ENCODE measurements around the gene FAM120C. TPM values are rescaled to one million over a fixed set of nuclear protein-coding genes. Genes with fewer than 3 reads are reported as not detected.

The FAM120C gene
- total and polyA plus RNA-seq, 2 of the 4 experiments (the other 2 are of a cell fraction), result 3.4 to 3.6 TPM

DNA sequence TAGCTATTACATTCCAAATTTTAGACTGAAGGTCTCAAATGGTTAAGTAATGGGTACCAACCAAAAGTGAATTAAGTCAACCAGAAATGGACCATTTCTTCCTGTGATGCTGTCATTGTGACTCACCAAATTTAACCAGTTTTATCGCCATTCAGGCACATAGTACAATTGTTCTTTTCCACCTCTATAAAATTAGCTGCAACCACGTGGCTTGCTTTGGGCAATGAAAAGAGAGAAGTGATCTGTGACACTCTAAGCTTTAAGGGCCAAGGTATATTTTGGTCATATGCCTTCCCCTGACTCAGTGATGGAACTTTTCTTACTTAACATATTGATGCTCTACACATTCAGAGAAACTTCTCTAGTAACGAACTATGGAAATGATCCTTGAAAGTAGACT, 118.5 kb downstream of the FAM120C start:
- no peak overlapping the region for H3K18ac ChIP-seq (ENCODE audit: low read depth, low read length)
- H4K91ac ChIP-seq (ENCODE audit: insufficient read depth, low read depth, low read length), result no peak overlapping the region
- H3K23ac ChIP-seq (ENCODE audit: low read depth, low read length), result no peak overlapping the region
- H2BK5ac ChIP-seq (ENCODE audit: low read depth, low read length, poor library complexity, severe bottlenecking), result no peak overlapping the region
- WGBS, 2 experiments (ENCODE audit: extremely low coverage in 2 of 2, insufficient read length in 1 of 2), result no CpG with 5 or more reads among the region's 3 CpGs
- no peak overlapping the region for H2AK5ac ChIP-seq (ENCODE audit: low read depth, low read length)
- H4K5ac ChIP-seq (ENCODE audit: low read depth, low read length), result no peak overlapping the region
- dilution Hi-C loops (cut with HindIII; ENCODE audit: low sequenced_read_pairs, unreplicated experiment) (no loop called here), intact Hi-C loops (cut with micrococcal nuclease) (no loop called here), in situ Hi-C loops (cut with MboI; ENCODE audit: low sequenced_read_pairs) (no loop called here)
- ChIA-PET POLR2A (ENCODE audit: unreplicated experiment) (no interaction called here), CTCF (interaction anchor here (0.6 kb wide), 1 partner anchor 519 kb away, joined by 13 read pairs; no protein-coding TSS in a partner anchor)
- no peaks in the 10 kb centered on the region for H3K36me3 ChIP-seq (ENCODE audit: control insufficient read depth, insufficient read depth, low read length)
- H3K27ac ChIP-seq (ENCODE audit: insufficient read depth, low read length), result no peak overlapping the region
- H3K27me3 ChIP-seq (ENCODE audit: control insufficient read depth, insufficient read depth, low read length), result no peaks in the 10 kb centered on the region
- BruUV-seq (replicated peaks), result no TSS peak
- no peak overlapping the region for H4K8ac ChIP-seq (ENCODE audit: low read depth in 2 of 2, low read length in 2 of 2)
- no peak overlapping the region for H3K56ac ChIP-seq (ENCODE audit: extremely low read depth, insufficient read depth, low read length)
- no peak overlapping the region for H3K9ac ChIP-seq (ENCODE audit: low read depth, low read length)
- TF ChIP-seq MXI1 (IDR thresholded peaks at IDR 0.05; ENCODE audit: borderline replicate concordance, low read depth, low read length) (no peak), BHLHE40 (IDR thresholded peaks at IDR 0.05; ENCODE audit: low read depth, low read length) (no peak), MAZ (IDR thresholded peaks at IDR 0.05; ENCODE audit: borderline replicate concordance, low read depth, low read length) (no peak), NFE2L2 (IDR thresholded peaks at IDR 0.05; ENCODE audit: low read depth, low read length) (no peak), SMC3 (IDR thresholded peaks at IDR 0.05; ENCODE audit: low read depth, low read length) (no peak), POLR2A (IDR thresholded peaks at IDR 0.05; ENCODE audit: low read depth, low read length) (no peak), RAD21 (IDR thresholded peaks at IDR 0.05; ENCODE audit: low read length) (no peak), FOS (IDR thresholded peaks at IDR 0.05; ENCODE audit: low read depth, low read length) (no peak), RCOR1 (IDR thresholded peaks at IDR 0.05; ENCODE audit: insufficient replicate concordance, low read length) (no peak), CEBPB (IDR thresholded peaks at IDR 0.05; ENCODE audit: low read depth, low read length) (no peak), CHD1 (IDR thresholded peaks at IDR 0.05; ENCODE audit: low read depth, low read length) (no peak), MAFK (IDR thresholded peaks at IDR 0.05; ENCODE audit: low read depth, low read length) (no peak), RFX5 (IDR thresholded peaks at IDR 0.05; ENCODE audit: low read depth, low read length) (no peak)
- TF ChIP-seq, protein P1, sequence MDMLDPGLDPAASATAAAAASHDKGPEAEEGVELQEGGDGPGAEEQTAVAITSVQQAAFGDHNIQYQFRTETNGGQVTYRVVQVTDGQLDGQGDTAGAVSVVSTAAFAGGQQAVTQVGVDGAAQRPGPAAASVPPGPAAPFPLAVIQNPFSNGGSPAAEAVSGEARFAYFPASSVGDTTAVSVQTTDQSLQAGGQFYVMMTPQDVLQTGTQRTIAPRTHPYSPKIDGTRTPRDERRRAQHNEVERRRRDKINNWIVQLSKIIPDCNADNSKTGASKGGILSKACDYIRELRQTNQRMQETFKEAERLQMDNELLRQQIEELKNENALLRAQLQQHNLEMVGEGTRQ (IDR thresholded peaks at IDR 0.05; ENCODE audit: low read depth, low read length), result no peak
- TF ChIP-seq, protein P2, sequence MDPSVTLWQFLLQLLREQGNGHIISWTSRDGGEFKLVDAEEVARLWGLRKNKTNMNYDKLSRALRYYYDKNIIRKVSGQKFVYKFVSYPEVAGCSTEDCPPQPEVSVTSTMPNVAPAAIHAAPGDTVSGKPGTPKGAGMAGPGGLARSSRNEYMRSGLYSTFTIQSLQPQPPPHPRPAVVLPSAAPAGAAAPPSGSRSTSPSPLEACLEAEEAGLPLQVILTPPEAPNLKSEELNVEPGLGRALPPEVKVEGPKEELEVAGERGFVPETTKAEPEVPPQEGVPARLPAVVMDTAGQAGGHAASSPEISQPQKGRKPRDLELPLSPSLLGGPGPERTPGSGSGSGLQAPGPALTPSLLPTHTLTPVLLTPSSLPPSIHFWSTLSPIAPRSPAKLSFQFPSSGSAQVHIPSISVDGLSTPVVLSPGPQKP (IDR thresholded peaks at IDR 0.05; ENCODE audit: borderline replicate concordance, low read depth, low read length), result no peak
- TF ChIP-seq, protein P3, sequence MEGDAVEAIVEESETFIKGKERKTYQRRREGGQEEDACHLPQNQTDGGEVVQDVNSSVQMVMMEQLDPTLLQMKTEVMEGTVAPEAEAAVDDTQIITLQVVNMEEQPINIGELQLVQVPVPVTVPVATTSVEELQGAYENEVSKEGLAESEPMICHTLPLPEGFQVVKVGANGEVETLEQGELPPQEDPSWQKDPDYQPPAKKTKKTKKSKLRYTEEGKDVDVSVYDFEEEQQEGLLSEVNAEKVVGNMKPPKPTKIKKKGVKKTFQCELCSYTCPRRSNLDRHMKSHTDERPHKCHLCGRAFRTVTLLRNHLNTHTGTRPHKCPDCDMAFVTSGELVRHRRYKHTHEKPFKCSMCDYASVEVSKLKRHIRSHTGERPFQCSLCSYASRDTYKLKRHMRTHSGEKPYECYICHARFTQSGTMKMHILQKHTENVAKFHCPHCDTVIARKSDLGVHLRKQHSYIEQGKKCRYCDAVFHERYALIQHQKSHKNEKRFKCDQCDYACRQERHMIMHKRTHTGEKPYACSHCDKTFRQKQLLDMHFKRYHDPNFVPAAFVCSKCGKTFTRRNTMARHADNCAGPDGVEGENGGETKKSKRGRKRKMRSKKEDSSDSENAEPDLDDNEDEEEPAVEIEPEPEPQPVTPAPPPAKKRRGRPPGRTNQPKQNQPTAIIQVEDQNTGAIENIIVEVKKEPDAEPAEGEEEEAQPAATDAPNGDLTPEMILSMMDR (conservative IDR thresholded peaks at IDR 0.05; ENCODE audit: low read depth, low read length), result no peak
- no peaks in the 10 kb centered on the region for H3K79me1 ChIP-seq (ENCODE audit: low read depth in 1 of 2, low read length in 2 of 2)
- DNase-seq (no peak), ATAC-seq (ENCODE audit: low read depth) (no peak)
- no peak overlapping the region for H2BK15ac ChIP-seq (ENCODE audit: low read depth, low read length)
- no peak overlapping the region for H2BK120ac ChIP-seq (ENCODE audit: low read depth, low read length)
- no peak overlapping the region for H2BK20ac ChIP-seq (ENCODE audit: low read depth, low read length)
- H3K9me3 ChIP-seq (ENCODE audit: control insufficient read depth, insufficient read depth, low read length), result no peaks in the 10 kb centered on the region
- no peak overlapping the region for H3K14ac ChIP-seq (replicated peaks; ENCODE audit: low read depth, low read length)
- H4K20me1 ChIP-seq (ENCODE audit: insufficient read depth, low read length), result no peaks in the 10 kb centered on the region
- no peak overlapping the region for H2AFZ ChIP-seq (replicated peaks; ENCODE audit: low read length, poor library complexity)
- H2AK9ac ChIP-seq (replicated peaks; ENCODE audit: low read depth, low read length, poor library complexity), result no peak overlapping the region
- no peaks in the 10 kb centered on the region for H3K9me1 ChIP-seq (ENCODE audit: insufficient read depth, low read length)
- no peaks in the 10 kb centered on the region for H3K4me1 ChIP-seq (ENCODE audit: control insufficient read depth, insufficient read depth, low read length)
- H3K4me2 ChIP-seq (ENCODE audit: low read depth, low read length), result no peak overlapping the region
- no peak overlapping the region for H3K4ac ChIP-seq (ENCODE audit: low read depth, low read length)
- no peak overlapping the region for H3K4me3 ChIP-seq (ENCODE audit: insufficient read depth, low read depth, low read length)

Data from IMR-90 (cell line).